KMS-11 (cell line): ENCODE results near the gene LIMK1.

Experiments
- H2AFZ ChIP-seq: fragments of 200-600 bp; sonication (generic); 2 replicates; pipeline ENCODE4 v1.6.1; 2016; ENCODE audit warnings: antibody characterized with exemption, mixed run types, low read depth
- H3K27ac ChIP-seq: fragments of 200-600 bp; sonication (generic); 2 replicates; pipeline ENCODE4 v1.6.1; 2016; ENCODE audit warnings: mild to moderate bottlenecking, mixed run types
- H3K27me3 ChIP-seq: fragments of 200-600 bp; sonication (generic); 2 replicates; pipeline ENCODE4 v1.6.1; 2017; ENCODE audit warnings: mild to moderate bottlenecking, low read depth, mixed run types, moderate library complexity; ENCODE audit not compliant: insufficient read depth
- H3K36me3 ChIP-seq: fragments of 200-600 bp; sonication (generic); 2 replicates; pipeline ENCODE4 v1.6.1; 2017; ENCODE audit warnings: mild to moderate bottlenecking, mixed run types; ENCODE audit not compliant: insufficient read depth
- H3K4me1 ChIP-seq: fragments of 200-600 bp; sonication (generic); 2 replicates; pipeline ENCODE4 v1.6.1; 2016; ENCODE audit warnings: mild to moderate bottlenecking, low read depth, mixed run types; ENCODE audit not compliant: poor library complexity, severe bottlenecking
- H3K4me2 ChIP-seq: fragments of 200-600 bp; sonication (generic); 2 replicates; pipeline ENCODE4 v1.7.0; 2016; ENCODE audit warnings: mild to moderate bottlenecking, mixed run types
- H3K4me3 ChIP-seq: fragments of 200-600 bp; sonication (generic); IDR thresholded peaks from 2 replicates; pipeline ENCODE4 v1.6.1; 2017; ENCODE audit warnings: low read depth, low read length, mixed read lengths; ENCODE audit not compliant: insufficient read depth
- H3K79me2 ChIP-seq: fragments of 200-600 bp; sonication (generic); 2 replicates; pipeline ENCODE4 v1.6.1; 2016; ENCODE audit warnings: low read depth, mixed run types; ENCODE audit not compliant: insufficient read depth
- H3K9ac ChIP-seq: fragments of 200-600 bp; sonication (generic); 2 replicates; pipeline ENCODE4 v1.6.1; 2016; ENCODE audit warnings: mild to moderate bottlenecking, mixed run types
- H4K20me1 ChIP-seq: fragments of 200-600 bp; sonication (generic); 2 replicates; pipeline ENCODE4 v1.6.1; 2016; ENCODE audit warnings: mild to moderate bottlenecking, mixed run types; ENCODE audit not compliant: insufficient read depth
- TF ChIP-seq, protein P1 (sequence below): fragments of 200-600 bp; sonication (generic); conservative IDR thresholded peaks from 2 replicates; pipeline ENCODE4 v1.6.1; 2017; ENCODE audit warnings: low read depth, mild to moderate bottlenecking, antibody characterized with exemption, low read length, moderate library complexity, mixed read lengths

The LIMK1 gene

DNA sequence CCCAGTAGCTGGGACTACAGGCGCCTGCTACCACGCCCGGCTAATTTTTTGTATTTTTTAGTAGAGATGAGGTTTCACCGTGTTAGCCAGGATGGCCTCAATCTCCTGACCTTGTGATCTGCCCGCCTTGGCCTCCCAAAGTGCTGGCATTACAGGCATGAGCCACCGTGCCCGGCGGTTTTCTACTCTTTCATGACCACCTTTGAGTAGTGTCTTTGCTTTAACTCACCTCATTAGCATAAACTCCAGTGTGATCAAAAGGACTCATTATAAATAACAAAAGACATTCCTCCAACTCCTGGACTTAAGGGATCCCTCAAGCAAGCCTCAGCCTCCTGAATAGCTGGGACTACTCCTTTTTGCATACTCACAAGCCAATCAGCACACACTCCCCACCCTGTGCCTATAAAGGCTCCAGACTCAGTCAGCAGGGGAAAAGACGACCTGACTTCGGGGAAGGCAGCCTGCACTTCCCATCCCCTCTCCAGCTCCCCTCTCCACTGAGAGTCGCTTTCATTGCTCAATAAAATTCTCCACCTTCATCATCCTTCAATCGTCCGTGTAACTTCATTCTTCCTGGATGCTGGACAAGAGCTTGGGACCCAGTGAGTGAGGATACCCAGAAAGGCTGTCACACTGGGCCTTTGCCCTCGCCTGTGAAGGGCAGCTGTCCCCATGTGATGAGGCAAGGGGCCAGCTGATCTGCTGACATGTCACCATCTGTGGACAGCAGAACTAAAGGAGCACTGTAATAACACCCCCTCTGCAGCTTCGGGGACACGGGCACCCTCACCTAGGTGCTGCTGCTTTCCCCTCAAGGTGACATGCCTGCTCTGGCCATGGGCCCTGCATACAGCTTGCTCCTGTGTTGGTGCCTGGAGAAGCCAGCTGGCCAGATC is 55.6 kb downstream of the LIMK1 start:
- no peaks in the 10 kb centered on the region for H3K27me3 ChIP-seq
- H3K4me2 ChIP-seq = no peak overlapping the region
- no peaks in the 10 kb centered on the region for H4K20me1 ChIP-seq
- no peak overlapping the region for H3K27ac ChIP-seq
- no peak overlapping the region for H3K4me3 ChIP-seq
- H3K79me2 ChIP-seq = no peaks in the 10 kb centered on the region
- TF ChIP-seq, protein P1, sequence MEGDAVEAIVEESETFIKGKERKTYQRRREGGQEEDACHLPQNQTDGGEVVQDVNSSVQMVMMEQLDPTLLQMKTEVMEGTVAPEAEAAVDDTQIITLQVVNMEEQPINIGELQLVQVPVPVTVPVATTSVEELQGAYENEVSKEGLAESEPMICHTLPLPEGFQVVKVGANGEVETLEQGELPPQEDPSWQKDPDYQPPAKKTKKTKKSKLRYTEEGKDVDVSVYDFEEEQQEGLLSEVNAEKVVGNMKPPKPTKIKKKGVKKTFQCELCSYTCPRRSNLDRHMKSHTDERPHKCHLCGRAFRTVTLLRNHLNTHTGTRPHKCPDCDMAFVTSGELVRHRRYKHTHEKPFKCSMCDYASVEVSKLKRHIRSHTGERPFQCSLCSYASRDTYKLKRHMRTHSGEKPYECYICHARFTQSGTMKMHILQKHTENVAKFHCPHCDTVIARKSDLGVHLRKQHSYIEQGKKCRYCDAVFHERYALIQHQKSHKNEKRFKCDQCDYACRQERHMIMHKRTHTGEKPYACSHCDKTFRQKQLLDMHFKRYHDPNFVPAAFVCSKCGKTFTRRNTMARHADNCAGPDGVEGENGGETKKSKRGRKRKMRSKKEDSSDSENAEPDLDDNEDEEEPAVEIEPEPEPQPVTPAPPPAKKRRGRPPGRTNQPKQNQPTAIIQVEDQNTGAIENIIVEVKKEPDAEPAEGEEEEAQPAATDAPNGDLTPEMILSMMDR = no peak
- no peaks in the 10 kb centered on the region for H3K4me1 ChIP-seq
- H3K36me3 ChIP-seq = no peaks in the 10 kb centered on the region
- no peak overlapping the region for H2AFZ ChIP-seq
- no peak overlapping the region for H3K9ac ChIP-seq

DNA sequence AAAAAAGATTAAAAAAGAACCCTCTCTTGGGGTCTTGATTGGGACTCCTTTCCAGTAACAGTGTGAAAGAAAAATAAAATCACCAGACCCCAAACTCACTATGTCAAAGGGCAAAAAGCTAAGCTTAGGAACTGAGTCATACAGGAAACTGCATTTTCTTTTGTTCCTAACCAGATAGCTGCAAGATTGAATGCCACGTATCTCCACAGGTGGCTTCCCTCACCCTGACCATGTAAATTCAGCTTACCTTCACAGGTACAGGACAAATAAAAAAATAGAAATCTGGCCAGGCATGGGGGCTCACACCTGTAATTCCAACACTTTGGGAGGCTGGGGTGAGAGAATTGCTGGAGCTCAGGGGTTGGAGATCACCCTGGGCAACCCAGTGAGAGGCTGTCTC is 58.1 kb downstream of the LIMK1 start:
- no peaks in the 10 kb centered on the region for H4K20me1 ChIP-seq
- H3K79me2 ChIP-seq = no peaks in the 10 kb centered on the region
- H3K27me3 ChIP-seq = no peaks in the 10 kb centered on the region
- H3K9ac ChIP-seq = no peak overlapping the region
- H3K4me1 ChIP-seq = no peaks in the 10 kb centered on the region
- no peaks in the 10 kb centered on the region for H3K36me3 ChIP-seq
- no peak overlapping the region for H3K4me2 ChIP-seq
- TF ChIP-seq, protein P1 = no peak
- H3K27ac ChIP-seq = no peak overlapping the region
- H2AFZ ChIP-seq = no peak overlapping the region
- no peak overlapping the region for H3K4me3 ChIP-seq

DNA sequence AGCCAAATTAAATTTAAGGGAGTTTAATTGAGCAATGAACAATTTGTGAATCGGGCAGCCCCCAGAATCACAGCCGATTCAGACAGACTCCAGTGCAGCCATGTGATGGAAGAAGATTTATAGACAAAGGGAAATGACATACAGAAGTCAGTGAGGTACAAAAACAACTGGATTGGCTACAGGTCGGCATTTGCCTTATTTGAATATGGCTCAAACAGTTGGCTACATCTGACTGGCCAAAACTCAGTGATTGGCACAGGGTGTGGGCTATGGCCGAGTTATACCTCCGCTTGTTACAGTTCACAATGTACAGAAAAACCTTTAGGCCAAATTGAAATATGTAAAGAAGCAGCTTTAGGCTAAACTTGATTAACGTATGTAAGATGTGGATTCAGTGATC is 59.8 kb downstream of the LIMK1 start:
- Histone ChIP-seq H2AFZ (no peak overlapping the region), H3K9ac (no peak overlapping the region), H4K20me1 (no peaks in the 10 kb centered on the region), H3K4me1 (no peaks in the 10 kb centered on the region), H3K79me2 (no peaks in the 10 kb centered on the region), H3K4me2 (no peak overlapping the region), H3K36me3 (no peaks in the 10 kb centered on the region), H3K27ac (no peak overlapping the region), H3K4me3 (no peak overlapping the region), H3K27me3 (no peaks in the 10 kb centered on the region)
- TF ChIP-seq, protein P1 = no peak

DNA sequence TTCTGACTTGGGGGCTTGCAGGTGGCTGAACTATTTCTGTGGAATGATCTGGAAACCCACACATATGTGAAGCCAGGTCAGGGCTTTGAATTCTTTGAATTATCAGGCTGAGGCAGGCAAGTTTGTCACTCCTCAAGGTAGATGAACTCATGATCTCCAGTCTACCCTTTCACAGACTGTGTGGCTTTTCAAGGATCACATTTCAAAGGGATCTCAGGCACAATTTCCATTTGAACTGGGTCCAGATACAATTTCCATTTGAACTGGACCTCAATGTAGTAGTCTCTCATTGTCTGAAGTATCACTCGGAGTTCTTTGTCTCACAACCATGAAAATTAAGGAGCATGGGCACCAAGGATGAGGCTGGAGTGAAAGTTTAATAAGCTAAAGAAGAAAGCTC is 64.9 kb downstream of the LIMK1 start:
- TF ChIP-seq, protein P1 = no peak
- no peaks in the 10 kb centered on the region for H3K36me3 ChIP-seq
- no peak overlapping the region for H2AFZ ChIP-seq
- no peaks in the 10 kb centered on the region for H3K79me2 ChIP-seq
- no peak overlapping the region for H3K4me2 ChIP-seq
- no peaks in the 10 kb centered on the region for H3K27me3 ChIP-seq
- H4K20me1 ChIP-seq = no peaks in the 10 kb centered on the region
- H3K4me1 ChIP-seq = no peaks in the 10 kb centered on the region
- H3K27ac ChIP-seq = no peak overlapping the region
- H3K4me3 ChIP-seq = no peak overlapping the region
- H3K9ac ChIP-seq = no peak overlapping the region
